Activated naive CD4-positive, alpha-beta T cell treated with anti-CD3 and anti-CD28 coated beads for 36 hours (primary cell): ENCODE data around the gene OXCT2. TPM values are rescaled to one million over a fixed set of nuclear protein-coding genes. Genes with fewer than 3 reads are reported as not detected.

Experiments
- CTCF ChIA-PET: fragments of 350-600 bp; sonication (Branson Sonifier 250); formaldehyde crosslinking; loops from one replicate; lab custom pipeline; 2021; ENCODE audit warnings: antibody characterized with exemption; lab: Charles Lee
- DNase-seq: peaks from one replicate; pipeline ENCODE4 v3.0.0-alpha.2; 2020
- H3K27ac Mint-ChIP-seq: one replicate; pipeline ENCODE4 v1.8.0; 2021; ENCODE audit warnings: mild to moderate bottlenecking, mixed read lengths
- H3K27me3 Mint-ChIP-seq: one replicate; pipeline ENCODE4 v1.8.0; 2021; ENCODE audit warnings: low read depth, mixed read lengths
- H3K36me3 Mint-ChIP-seq: one replicate; pipeline ENCODE4 v1.8.0; 2021; ENCODE audit warnings: low read depth, mixed read lengths
- H3K4me1 Mint-ChIP-seq: one replicate; pipeline ENCODE4 v1.8.0; 2021; ENCODE audit warnings: low read depth, mixed read lengths
- H3K4me3 Mint-ChIP-seq: one replicate; pipeline ENCODE4 v1.8.0; 2021; ENCODE audit warnings: mild to moderate bottlenecking, moderate library complexity, mixed read lengths
- H3K9me3 Mint-ChIP-seq: one replicate; pipeline ENCODE4 v1.8.0; 2021; ENCODE audit warnings: mixed read lengths
- intact Hi-C: fragments of 100-400 bp; cut with micrococcal nuclease; formaldehyde crosslinking; loops from one replicate; pipeline ENCODE4 v1.15.1; 2023
- total RNA-seq, 2 experiments: library from RNA; stranded (reverse); gene quantifications; one replicate each; pipeline ENCODE4 v1.2.3, GENCODE V29; 2021

Gene OXCT2
- total RNA-seq, 2 experiments from 2014 or later = 0.52 to 0.67 TPM

DNA sequence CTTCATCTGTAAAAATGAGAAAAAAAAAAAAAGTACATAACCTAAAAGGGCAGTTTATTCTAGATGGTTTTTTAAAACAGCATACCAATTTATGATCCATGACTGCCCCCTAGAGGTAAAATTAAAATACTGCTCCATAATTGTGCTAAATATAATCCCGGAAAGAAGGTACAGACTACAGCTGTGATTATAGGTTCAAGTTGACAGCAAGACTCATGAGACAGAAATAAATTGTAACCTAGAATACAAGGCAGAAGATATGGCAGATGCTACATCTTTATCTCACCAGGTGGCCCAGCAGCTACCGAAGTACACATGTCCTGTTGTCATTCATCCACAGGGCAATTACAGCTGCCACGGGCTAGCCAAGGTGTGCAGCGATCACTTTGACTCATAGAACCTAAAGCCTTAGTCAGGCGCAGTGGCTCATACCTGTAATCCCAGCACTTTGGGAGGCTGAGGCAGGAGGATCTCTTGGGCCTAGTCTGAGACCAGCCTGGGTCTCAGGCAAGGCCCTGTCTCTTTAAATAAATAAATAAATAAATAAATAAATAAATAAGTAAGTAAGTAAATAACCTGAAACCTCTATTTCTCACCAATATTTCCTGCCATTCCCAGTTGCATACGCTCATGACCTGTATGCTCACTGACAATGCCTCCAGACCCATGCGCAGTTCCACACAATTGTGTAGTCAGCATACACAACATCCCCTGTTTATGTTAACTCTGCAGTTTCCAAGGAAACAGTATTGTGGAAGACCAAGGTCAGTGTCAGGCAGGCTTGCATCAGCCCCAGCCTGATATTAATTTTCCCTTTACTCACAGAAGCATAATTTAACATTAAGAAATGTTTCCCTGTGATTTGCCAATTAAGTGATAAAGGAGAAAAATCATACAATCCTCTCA is 50.8 kb downstream of the OXCT2 start:
- DNase-seq = no peak
- no peak overlapping the region for H3K4me3 Mint-ChIP-seq
- no peak overlapping the region for H3K27ac Mint-ChIP-seq
- peaks cover 36% of the 10 kb centered on the region for H3K27me3 Mint-ChIP-seq
- H3K36me3 Mint-ChIP-seq = no peaks in the 10 kb centered on the region
- H3K4me1 Mint-ChIP-seq = no peaks in the 10 kb centered on the region
- H3K9me3 Mint-ChIP-seq = no peaks in the 10 kb centered on the region
- intact Hi-C loops = loop anchor here (1.0 to 10.0 kb wide), 5 partner anchors 48 to 616 kb away; partner anchors contain the start of gene NT5C1A
- CTCF ChIA-PET = interaction anchor here (0.6 to 3.3 kb wide), 20 partner anchors 18 to 1700 kb away, joined by 3 to 16 read pairs (median 4); partner anchors contain the start of genes NT5C1A and PPIE

Other genes starting within 250 kb of the OXCT2 start
- gene PABPC4, start 194.6 kb downstream of the OXCT2 start, total RNA-seq = 100 to 1,000 TPM; 328 to 353 TPM
- under 1 TPM; 0.15 to 0.17 TPM for gene HEYL, start 131.7 kb downstream of the OXCT2 start, total RNA-seq
- not detected for gene NT5C1A, start 99.2 kb downstream of the OXCT2 start, total RNA-seq
- gene HPCAL4, start 79.9 kb downstream of the OXCT2 start, total RNA-seq = under 1 TPM; 0.43 to 0.52 TPM
- gene PPIE, start 32.5 kb downstream of the OXCT2 start, total RNA-seq = 10 to 100 TPM; 73.8 to 75.6 TPM
- gene BMP8B, start 17.5 kb upstream of the OXCT2 start, total RNA-seq = under 1 TPM; 0.12 to 0.14 TPM
- 10 to 100 TPM; 18.6 TPM for gene TRIT1, start 112.2 kb upstream of the OXCT2 start, total RNA-seq
- gene MYCL, start 130.6 kb upstream of the OXCT2 start, total RNA-seq = under 1 TPM in 1 of 2 experiments, not detected in 1; 0.19 TPM
- 1 to 10 TPM; 4.0 to 4.5 TPM for gene MFSD2A, start 183.8 kb upstream of the OXCT2 start, total RNA-seq